CD4-positive, alpha-beta T cell treated with Interleukin-4 for 4 hours (primary cell): ENCODE data around the gene ADGRD1.
"Not testable (repeated sequence)": the region's sequence is repeated elsewhere in the genome, so short reads cannot be mapped to it uniquely, and the experiment has no call there.

Experiments used
- DNase-seq: peaks from one replicate; pipeline ENCODE4 v3.0.0-alpha.2; 2020

ADGRD1 gene

DNA sequence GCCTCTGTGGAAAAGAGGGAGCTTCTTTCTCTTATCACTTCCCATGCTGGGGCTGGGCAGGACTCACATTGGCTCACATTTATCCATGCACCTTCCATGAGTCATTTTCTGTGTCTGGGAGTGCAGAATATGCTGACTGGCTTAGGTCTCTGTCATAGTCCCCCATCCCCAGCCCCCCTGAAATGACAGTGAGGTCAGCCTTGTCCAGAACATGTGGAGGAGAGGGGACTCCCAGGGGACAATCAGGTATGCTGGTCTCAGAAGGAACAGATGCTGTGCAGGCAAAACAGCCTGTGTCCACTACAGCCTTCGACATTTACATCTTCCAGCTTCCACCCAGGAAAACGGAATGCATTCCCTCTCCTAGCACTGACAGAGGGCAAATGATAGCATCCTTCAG lies 35.0 kb downstream of the ADGRD1 start:
- no peak for DNase-seq

- no peak for DNase-seq
Measured at GRCh38 chr12:130989391-130989790, 35.7 kb downstream of the ADGRD1 start.

DNA sequence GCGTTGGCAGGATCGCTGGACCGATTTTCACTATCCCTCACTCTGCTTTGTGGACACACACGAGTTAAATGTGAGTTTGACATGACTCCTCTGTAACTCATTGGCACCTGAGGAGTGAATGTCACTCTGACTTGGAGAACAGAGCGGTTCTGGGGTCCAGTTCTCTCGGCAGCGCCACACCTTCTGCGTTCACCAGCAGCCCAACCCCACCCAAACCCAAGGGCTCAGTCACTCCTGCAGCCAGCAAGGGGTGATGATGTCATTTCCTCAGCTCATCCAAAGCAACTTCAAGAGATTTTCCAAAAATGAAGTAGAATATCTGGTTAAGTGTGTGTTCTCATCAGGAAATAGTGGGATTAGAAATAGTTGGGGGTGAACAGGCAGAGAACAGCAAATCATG lies 36.3 kb downstream of the ADGRD1 start:
- no peak for DNase-seq

- no peak for DNase-seq
Measured at GRCh38 chr12:130992448-130992847, 38.7 kb downstream of the ADGRD1 start.

DNA sequence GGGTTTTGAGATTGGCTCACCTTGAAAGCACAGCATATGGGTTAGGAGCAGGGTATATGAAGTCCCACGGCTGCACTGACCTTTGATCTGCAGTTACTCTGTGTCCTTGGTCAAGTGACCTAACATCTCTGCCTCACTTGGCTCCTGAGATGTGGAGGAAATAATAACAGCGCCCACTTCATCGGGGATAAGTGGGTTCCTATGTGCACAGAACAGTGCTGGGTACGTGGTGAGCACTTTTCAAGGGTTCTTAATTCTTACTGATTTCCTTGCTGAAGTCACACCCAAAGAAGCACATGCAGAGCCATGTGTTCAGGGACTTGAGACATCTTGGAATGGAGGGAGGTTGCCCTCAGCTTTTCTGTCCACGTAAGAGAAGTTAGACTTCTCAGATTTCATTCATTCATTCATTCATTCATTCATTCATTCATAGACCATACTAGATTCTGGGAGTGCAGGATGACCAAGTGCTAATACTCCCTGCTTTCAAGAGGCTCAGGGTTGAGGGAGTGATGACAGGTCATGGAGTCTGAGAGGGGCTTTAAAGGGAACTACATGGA lies 39.4 kb downstream of the ADGRD1 start:
- DNase-seq = no peak

DNA sequence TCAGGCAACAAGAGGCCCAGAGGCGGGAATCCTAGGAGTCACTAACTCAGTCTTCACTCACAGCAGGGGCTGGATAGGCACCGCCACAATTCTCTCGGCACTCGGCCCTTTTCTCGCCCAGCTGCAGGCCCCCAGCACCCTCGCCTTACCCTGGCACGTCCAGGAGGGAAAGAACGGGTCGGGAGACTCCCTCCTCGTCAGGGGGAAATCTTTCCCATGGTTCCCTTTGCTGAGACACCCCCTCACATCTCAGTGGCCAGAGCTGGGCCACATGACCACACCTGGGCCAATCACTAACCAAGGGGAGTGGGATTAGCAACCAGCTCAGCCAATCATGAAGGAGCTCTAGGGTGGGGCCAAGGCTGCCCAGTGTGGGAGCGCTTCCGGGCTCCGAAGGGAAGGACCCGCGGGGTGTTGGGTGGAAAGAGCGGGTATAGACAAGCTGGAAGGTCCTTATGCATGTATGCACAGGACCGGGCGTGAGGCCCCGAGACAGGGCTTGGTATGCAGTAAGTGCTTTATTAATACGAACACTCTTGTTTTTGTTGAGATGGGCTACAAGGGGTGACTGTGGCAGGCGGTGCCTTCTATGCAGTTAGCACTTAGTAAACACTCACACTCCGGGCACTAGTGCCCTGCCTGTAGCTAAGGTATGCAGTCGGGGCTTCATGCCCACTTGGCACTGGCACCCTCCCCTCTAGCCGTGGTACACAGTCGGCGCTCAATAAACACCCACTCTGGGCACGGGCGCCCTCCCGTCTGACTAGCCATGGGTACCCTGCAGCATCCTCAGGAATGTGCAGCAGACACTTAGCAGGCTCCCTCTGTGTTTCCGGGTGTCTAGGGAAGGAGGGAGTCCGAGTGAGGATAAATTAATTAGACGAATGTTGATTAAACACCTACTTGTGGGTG lies 40.3 kb downstream of the ADGRD1 start:
- no peak for DNase-seq

- DNase-seq = no peak
Measured at GRCh38 chr12:130994821-130995375, 41.2 kb downstream of the ADGRD1 start.

- not testable (repeated sequence) for DNase-seq
Measured at GRCh38 chr12:130995386-130995969, 41.8 kb downstream of the ADGRD1 start.

DNA sequence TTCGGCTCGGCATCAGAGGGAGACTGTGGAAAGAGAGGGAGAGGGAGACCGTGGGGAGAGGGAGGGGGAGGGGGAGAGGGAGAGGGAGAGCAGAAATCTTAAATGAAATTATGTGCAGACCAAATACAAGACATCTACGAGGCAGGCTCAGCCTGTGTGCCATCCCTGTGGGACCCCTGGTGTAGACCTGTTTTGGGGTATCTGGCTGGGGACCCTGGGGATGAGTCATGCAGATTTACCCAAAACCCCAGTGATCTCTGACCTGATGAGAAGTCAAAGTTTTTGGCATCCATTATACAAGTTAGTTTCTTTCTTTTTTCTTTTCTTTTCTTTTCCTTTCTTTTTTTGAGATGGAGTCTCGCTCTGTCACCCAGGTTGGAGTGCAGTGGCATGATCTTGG lies 44.4 kb downstream of the ADGRD1 start:
- DNase-seq = no peak

DNA sequence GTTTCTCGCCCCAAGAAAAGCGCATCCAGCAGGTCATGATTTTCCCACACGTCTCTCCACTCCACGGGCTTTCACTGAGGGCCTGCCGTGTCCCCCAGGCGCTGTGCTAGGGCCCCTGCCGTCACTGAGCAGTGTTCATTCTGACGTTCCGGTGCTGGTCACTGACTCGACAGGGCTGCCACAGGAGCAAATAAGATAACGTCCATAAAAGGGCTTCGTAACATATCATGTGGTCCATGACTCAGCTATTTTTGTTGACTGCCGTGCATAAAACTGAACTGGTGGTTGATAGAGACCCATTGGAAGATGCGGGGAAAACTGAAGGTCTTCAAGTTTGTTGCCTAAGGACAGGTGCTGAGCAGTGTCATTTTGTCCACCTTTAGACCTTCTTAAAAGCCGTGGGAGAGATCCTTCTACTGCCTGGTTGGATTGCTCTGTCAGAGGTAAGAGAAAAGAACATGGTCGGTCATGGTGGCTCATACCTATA lies 46.3 kb downstream of the ADGRD1 start:
- no peak for DNase-seq

GRCh38 chr12:131001493-131001892 lies 47.8 kb downstream of the ADGRD1 start:
- no peak for DNase-seq

DNA sequence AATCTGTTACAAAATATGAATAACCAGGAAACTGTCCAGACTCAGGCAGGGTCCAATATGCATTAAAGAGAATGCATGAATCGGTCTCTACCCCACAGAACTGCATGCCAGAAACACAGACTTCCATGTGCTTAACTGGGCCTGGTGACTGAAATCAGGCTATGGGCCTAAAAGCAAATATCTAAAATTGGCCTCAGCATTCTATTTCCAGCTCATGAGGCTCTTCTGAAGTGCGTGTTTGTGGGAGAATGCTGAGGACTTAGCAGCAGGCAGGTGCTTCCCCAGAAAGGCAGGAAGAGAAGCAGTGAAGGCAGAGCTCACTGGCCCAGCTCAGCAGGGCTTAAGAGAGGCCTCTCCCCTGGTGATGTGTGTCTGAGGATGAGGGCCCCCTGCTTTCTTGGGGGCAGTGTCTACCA lies 48.5 kb downstream of the ADGRD1 start:
- DNase-seq = no peak

DNA sequence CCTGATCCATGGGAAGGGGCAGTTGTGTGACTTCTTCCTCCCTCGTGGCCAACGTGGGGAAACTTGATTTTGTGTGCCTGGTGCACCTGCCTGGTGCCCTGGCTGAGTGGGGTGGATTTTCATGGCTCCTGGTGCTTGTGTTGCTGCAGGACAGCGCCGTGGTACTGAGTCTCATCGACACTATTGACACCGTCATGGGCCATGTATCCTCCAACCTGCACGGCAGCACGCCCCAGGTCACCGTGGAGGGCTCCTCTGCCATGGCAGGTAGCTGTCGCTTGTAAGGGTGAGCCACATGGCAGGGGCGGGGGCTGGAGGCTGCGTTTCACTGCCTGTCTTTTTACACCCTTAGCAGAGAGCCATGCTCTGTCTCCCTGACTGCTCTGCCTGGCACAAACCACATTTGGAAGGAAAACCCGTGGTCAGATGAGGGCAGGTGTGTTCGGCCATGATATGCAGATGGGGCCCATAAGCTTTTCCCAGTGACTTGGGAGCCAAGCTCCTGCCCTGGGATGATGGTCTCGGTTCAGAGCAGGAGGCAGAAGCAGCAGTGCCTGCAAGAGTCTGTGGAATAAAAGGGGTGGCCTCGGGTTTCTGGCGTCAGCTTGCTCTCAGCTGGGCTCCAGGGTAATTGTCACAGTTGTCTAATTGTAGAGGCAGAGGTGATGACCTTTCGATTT lies 49.5 kb downstream of the ADGRD1 start:
- DNase-seq = no peak

DNA sequence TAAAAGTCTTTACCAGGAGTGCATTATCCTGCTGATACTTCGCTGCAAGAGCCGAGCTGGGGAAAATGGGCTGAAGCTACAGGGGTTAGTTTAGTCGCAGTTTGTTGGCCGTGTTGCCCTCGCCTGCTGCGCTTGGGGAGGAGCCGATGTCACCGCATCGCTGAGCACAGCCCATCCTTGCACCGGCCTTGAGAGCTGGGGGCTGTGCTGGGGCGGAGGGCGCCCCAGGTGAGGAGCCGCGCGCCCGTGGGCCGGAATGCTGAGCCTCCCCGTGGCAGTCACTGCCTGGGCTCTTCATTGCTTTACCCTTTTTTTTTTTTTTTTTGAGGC lies 50.0 kb downstream of the ADGRD1 start:
- no peak for DNase-seq

DNA sequence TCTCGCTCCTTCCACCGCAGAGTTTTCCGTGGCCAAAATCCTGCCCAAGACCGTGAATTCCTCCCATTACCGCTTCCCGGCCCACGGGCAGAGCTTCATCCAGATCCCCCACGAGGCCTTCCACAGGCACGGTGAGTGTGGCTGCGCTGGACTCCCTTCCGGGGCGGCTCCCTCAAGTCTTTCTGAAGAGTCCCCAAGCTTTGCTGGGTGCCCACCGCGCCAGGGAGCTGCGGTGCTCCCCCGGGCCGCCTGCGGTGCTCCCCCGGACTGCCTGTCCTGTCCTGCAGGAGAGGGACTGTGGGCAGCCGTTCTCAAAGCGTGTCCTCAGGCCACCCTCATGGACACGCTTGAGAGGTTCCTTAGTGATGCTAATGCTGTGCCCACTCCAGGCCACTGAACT lies 50.5 kb downstream of the ADGRD1 start:
- no peak for DNase-seq

- no peak for DNase-seq
Measured at GRCh38 chr12:131005161-131006035, 51.7 kb downstream of the ADGRD1 start.

GRCh38 chr12:131006036-131006735 lies 52.5 kb downstream of the ADGRD1 start:
- no peak for DNase-seq

- no peak for DNase-seq
Measured at GRCh38 chr12:131007031-131007739, 53.5 kb downstream of the ADGRD1 start.

DNA sequence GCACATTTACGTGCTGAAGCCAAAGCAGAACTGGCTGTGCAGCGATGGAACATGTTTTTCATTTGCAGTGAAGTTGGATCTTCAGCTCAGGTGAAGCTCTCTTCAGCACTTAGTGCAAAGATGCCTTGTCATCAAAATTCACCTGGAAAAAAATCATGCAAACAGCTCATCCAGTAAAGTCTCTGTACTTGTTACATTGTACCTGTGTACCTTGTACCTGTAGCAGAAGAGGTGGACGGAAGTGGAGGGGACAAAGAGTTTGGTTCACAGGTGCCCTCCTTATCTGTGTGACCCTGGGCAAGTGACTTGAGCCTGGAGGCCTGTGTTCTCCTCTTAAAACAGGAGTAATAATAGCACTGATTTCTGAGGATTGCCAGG lies 54.0 kb downstream of the ADGRD1 start:
- DNase-seq = no peak

GRCh38 chr12:131008131-131008912 lies 54.6 kb downstream of the ADGRD1 start:
- no peak for DNase-seq
